ENCODE measurements around the gene PARN. TPM values are rescaled to one million over a fixed set of nuclear protein-coding genes. Genes with fewer than 3 reads are reported as not detected.
"Not testable (repeated sequence)": the region's sequence is repeated elsewhere in the genome, so short reads cannot be mapped to it uniquely, and the experiment has no call there.

PARN gene
- total and polyA plus RNA-seq, 9 of the 15 experiments (the other 6 are each of a cell fraction or from before 2014, with no cell fraction given): 9.6 to 51.3 (median 40.4) TPM

DNA sequence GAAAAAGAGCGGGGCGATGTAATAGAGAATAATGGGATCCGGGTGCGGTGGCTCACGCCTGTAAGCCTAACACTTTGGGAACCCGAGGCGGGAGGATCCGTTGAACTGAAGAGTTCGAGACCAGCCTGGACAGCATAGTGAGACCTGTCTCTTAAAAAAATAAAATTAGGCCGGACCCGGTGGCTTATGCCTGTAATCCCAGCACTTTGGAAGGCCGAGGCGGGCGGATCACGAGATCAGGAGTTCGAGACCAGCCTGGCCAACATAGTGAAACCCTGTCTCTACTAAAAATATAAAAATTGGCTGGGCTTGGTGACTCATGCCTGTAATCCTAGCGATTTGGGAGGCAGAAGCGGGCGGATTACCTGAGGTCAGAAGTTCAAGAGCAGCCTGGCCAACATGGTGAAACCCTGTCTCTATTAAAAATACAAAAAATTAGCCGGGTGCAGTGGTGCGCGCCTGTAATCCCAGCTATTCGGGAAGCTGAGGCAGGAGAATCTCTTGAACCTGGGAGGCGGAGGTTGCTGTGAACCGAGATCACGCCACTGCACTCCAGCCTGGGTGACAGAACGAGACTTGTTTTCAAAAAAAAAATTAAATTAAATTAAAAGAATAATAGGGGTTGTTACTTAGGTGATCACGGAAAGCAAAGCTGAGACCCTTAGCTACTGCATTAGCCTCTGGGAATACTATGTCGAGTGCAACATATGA lies 715 bp upstream of the PARN start (continued):
- TF ChIP-seq, protein P1, sequence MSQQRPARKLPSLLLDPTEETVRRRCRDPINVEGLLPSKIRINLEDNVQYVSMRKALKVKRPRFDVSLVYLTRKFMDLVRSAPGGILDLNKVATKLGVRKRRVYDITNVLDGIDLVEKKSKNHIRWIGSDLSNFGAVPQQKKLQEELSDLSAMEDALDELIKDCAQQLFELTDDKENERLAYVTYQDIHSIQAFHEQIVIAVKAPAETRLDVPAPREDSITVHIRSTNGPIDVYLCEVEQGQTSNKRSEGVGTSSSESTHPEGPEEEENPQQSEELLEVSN (IDR thresholded peaks at IDR 0.05; ENCODE audit: borderline replicate concordance in 1 of 2, extremely low read depth in 1 of 2, insufficient read depth in 1 of 2, insufficient read length in 1 of 2, low read depth in 1 of 2, low read length in 1 of 2, poor library complexity in 1 of 2, severe bottlenecking in 1 of 2): peak in 1 of 2 experiments; percentile 21
- TF ChIP-seq, protein P2, sequence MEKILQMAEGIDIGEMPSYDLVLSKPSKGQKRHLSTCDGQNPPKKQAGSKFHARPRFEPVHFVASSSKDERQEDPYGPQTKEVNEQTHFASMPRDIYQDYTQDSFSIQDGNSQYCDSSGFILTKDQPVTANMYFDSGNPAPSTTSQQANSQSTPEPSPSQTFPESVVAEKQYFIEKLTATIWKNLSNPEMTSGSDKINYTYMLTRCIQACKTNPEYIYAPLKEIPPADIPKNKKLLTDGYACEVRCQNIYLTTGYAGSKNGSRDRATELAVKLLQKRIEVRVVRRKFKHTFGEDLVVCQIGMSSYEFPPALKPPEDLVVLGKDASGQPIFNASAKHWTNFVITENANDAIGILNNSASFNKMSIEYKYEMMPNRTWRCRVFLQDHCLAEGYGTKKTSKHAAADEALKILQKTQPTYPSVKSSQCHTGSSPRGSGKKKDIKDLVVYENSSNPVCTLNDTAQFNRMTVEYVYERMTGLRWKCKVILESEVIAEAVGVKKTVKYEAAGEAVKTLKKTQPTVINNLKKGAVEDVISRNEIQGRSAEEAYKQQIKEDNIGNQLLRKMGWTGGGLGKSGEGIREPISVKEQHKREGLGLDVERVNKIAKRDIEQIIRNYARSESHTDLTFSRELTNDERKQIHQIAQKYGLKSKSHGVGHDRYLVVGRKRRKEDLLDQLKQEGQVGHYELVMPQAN (IDR thresholded peaks at IDR 0.05; ENCODE audit: borderline replicate concordance): peak; percentile 59; the same call in 1 of the 2 replicates
- TF ChIP-seq POLR2H (tag; IDR thresholded peaks at IDR 0.05; ENCODE audit: low read depth) (peak; percentile 62), ARID1B (IDR thresholded peaks at IDR 0.05) (peak; percentile 73; the same call in 1 of the 2 replicates), LEF1 (IDR thresholded peaks at IDR 0.05) (peak; percentile 39; the same call in 1 of the 2 replicates), ADNP (tag; IDR thresholded peaks at IDR 0.05) (peak; percentile 93)
- TF ChIP-seq, protein P3, sequence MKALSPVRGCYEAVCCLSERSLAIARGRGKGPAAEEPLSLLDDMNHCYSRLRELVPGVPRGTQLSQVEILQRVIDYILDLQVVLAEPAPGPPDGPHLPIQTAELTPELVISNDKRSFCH (CRISPR knock-in tag; IDR thresholded peaks at IDR 0.05): not testable (repeated sequence)
- TF ChIP-seq, protein P3 (tag; IDR thresholded peaks at IDR 0.05): 0 out of 2 replicates have a peak, but pooled peaks have one; percentile 15
- TF ChIP-seq, protein P4, sequence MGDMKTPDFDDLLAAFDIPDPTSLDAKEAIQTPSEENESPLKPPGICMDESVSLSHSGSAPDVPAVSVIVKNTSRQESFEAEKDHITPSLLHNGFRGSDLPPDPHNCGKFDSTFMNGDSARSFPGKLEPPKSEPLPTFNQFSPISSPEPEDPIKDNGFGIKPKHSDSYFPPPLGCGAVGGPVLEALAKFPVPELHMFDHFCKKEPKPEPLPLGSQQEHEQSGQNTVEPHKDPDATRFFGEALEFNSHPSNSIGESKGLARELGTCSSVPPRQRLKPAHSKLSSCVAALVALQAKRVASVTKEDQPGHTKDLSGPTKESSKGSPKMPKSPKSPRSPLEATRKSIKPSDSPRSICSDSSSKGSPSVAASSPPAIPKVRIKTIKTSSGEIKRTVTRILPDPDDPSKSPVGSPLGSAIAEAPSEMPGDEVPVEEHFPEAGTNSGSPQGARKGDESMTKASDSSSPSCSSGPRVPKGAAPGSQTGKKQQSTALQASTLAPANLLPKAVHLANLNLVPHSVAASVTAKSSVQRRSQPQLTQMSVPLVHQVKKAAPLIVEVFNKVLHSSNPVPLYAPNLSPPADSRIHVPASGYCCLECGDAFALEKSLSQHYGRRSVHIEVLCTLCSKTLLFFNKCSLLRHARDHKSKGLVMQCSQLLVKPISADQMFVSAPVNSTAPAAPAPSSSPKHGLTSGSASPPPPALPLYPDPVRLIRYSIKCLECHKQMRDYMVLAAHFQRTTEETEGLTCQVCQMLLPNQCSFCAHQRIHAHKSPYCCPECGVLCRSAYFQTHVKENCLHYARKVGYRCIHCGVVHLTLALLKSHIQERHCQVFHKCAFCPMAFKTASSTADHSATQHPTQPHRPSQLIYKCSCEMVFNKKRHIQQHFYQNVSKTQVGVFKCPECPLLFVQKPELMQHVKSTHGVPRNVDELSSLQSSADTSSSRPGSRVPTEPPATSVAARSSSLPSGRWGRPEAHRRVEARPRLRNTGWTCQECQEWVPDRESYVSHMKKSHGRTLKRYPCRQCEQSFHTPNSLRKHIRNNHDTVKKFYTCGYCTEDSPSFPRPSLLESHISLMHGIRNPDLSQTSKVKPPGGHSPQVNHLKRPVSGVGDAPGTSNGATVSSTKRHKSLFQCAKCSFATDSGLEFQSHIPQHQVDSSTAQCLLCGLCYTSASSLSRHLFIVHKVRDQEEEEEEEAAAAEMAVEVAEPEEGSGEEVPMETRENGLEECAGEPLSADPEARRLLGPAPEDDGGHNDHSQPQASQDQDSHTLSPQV (IDR thresholded peaks at IDR 0.05): peak; percentile 68; the same call in 1 of the 2 replicates
- TF ChIP-seq, protein P5, sequence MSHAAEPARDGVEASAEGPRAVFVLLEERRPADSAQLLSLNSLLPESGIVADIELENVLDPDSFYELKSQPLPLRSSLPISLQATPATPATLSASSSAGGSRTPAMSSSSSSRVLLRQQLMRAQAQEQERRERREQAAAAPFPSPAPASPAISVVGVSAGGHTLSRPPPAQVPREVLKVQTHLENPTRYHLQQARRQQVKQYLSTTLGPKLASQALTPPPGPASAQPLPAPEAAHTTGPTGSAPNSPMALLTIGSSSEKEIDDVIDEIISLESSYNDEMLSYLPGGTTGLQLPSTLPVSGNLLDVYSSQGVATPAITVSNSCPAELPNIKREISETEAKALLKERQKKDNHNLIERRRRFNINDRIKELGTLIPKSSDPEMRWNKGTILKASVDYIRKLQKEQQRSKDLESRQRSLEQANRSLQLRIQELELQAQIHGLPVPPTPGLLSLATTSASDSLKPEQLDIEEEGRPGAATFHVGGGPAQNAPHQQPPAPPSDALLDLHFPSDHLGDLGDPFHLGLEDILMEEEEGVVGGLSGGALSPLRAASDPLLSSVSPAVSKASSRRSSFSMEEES (CRISPR knock-in tag; IDR thresholded peaks at IDR 0.05): 0 out of 2 replicates have a peak, but pooled peaks have one; percentile 22
- TF ChIP-seq, protein P6, sequence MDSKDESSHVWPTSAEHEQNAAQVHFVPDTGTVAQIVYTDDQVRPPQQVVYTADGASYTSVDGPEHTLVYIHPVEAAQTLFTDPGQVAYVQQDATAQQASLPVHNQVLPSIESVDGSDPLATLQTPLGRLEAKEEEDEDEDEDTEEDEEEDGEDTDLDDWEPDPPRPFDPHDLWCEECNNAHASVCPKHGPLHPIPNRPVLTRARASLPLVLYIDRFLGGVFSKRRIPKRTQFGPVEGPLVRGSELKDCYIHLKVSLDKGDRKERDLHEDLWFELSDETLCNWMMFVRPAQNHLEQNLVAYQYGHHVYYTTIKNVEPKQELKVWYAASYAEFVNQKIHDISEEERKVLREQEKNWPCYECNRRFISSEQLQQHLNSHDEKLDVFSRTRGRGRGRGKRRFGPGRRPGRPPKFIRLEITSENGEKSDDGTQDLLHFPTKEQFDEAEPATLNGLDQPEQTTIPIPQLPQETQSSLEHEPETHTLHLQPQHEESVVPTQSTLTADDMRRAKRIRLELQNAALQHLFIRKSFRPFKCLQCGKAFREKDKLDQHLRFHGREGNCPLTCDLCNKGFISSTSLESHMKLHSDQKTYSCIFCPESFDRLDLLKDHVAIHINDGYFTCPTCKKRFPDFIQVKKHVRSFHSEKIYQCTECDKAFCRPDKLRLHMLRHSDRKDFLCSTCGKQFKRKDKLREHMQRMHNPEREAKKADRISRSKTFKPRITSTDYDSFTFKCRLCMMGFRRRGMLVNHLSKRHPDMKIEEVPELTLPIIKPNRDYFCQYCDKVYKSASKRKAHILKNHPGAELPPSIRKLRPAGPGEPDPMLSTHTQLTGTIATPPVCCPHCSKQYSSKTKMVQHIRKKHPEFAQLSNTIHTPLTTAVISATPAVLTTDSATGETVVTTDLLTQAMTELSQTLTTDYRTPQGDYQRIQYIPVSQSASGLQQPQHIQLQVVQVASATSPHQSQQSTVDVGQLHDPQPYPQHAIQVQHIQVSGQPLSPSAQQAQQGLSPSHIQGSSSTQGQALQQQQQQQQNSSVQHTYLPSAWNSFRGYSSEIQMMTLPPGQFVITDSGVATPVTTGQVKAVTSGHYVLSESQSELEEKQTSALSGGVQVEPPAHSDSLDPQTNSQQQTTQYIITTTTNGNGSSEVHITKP (IDR thresholded peaks at IDR 0.05; ENCODE audit: partially characterized antibody): peak; percentile 2

All from K562 (cell line).